D721Med (cell line): Measurements from ENCODE around the gene COLEC12.

Experiments
- DNase-seq: peaks from one replicate; pipeline ENCODE4 v3.0.0; 2011; ENCODE audit warnings: low spot score; ENCODE audit not compliant: insufficient read length
- FAIRE-seq: peaks from 2 replicates; lab custom pipeline; 2011; peaks lifted over from hg19 to GRCh38; lab: Jason Lieb, UNC
- CTCF ChIP-seq: IDR thresholded peaks from 2 replicates; pipeline ENCODE4 v1.5.1; 2012; ENCODE audit warnings: mild to moderate bottlenecking, control low read depth; ENCODE audit not compliant: insufficient read depth; ENCODE audit errors: missing control alignments

COLEC12 gene

GRCh38 chr18:267380-267687 is 233.2 kb downstream of the COLEC12 start:
- DNase-seq, result no peak
- FAIRE-seq, result no peak
- no peak for TF ChIP-seq CTCF
